GM19193 (cell line): Measurements from ENCODE around the gene CCDC167.

Experiments
- POLR2A ChIP-seq: IDR thresholded peaks from 4 replicates; pipeline ENCODE4 v1.6.1; 2011; ENCODE audit not compliant: insufficient read depth, insufficient read length; ENCODE audit errors: extremely low read depth

CCDC167 gene

DNA sequence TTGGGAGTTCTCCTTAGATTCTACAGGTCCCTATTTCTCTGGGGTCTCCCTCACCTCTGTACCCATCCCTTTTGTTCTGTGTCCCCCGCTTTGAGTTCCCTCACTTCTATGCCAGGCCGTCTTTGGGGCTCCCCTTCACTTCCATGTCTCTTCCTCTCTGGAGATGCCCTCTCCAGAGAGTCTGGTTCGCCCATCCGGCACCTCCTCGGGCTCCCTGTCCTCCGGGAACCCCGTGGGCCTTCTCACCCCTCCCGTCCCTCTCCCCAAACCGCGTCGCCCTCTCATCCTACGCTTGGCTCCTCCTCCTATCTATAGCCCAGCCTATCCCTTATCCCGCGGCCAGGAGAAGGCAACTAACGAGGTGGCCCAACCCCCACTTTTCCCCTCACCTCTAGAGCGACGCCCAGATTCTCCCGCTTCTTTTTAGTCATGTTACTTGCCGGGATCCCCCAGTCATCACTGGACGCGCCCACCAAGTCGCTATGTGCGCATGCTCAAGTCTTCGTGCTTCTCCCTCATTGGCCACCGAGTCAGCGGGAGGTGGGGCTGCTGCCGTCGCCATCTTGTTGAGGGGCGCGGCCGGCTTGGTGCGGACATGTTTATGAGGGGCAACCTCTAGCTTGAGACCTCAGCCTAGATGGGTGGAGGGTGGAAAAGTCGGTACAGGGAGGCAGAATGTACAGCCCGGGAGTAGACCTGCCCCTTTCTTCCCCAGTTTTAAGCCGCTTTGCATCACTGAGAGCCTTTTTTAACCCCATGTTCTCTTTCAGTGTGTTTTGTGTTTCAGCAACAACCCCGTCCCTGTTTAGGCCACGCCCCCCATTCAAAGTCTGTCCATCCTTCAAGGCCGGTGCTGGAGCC, at the start of gene CCDC167:
Gene CCDC167 (minus strand): TSS at position 461 of the 861 bp plus-strand sequence. CDS start 30 bp downstream, at position 431.
- peak; percentile 49 for TF ChIP-seq POLR2A

DNA sequence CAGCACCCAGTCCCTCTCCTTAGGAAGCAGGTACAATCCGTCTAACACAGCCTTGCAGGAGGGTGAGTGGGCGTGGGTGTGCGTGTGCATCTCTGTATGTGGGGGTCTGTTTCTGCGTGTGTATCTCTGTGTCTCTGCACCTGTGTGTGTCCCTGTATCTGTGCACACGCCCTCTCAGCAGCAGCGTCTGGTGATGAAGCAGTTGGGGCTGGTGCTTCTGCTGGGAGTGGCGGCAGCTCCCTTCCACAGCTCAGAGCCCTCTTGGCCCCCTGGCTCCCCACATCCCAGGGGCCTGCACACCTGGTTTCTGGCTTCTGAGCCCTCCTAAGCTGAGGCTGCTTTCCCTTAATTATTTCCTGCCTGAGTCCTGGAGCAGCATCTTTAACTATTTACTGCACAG, 49.5 kb upstream of the CCDC167 start:
- no peak for TF ChIP-seq POLR2A

DNA sequence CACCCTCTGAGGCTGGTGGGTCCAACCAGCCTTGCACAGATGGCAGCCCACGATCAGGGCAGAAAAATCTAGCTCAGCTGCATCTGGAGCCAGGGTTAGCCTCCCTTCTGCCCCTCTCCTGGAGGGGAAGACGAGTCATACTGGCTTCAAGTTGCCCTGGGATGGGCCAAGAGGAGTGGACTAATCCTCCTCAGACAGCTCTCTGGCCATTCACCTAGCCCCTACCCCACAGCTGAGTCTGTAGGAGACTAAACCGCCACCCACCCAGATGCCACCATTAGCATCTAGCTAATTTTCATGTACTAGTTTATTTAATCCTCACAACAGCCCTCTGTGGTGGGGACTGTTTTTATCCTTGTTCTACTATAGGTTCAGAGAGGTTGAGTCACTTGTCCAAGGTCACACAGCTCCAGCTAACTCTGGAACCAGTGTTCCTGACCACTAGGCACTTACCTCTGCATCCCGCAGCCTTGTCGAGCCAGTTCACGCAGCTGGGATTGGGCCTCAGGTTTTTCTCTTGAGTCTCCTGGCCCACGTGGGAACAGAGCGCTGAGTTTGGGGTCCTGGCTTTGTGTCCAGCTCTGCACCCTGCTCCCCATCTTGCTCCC, 48.5 kb upstream of the CCDC167 start:
- no peak for TF ChIP-seq POLR2A

DNA sequence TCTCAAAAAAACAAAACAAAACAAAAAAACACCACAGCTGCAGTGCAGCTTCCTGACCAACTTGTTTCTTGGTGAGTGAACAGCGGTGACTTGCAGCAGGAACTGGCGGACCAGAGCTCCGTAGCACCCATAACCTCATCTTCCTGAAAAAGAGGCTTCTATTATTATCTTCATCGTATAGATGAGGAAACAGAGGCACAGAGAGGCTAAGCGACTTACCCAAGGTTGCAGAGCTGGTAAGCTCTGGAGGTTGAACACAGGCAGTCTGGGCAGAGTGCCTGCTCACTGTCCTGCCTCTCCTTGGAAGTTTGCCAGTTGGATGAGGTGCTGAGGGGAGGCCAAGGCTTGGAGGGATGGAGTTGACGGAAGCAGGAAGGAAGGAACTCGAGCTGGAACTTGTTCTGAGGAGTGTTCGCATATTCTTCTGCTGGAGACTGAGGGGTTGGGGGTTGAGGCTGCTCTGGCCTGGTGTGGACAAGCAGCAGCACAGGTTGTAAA, 47.9 kb upstream of the CCDC167 start:
- no peak for TF ChIP-seq POLR2A

DNA sequence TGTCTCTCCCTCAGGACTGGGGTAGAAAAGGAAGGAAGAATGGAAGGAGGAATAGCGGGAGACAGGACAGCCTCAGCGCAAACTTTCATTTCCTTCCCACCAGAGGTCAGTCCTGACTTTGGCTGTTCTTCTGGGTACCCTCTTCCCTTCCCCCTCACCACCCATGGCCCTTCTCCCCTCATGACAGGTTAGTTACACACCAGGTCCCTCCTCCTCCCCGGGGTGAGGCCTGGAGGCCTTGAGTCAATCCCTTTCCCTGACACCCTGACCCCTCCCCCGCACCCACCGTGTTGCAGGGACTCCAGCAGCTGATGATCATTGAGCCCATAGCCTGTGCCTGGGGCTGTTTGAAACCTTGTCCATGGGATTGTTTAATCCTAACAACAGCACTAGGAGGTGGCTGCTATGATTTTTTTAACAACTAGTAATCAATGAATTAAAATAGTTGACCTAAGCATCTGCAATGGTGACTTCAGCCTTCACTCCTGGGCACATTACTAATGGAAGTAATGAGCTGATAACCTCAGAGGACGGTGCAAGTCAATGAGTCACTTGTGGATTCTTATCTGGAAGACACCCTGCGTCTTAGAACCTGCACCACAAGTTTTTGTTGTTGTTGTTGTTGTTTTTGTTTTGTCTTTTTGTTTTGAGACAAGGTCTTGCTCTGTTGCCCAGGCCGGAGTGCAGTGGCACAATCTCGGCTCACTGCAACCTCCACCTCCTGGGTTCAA, 46.6 kb upstream of the CCDC167 start:
- TF ChIP-seq POLR2A, result no peak

DNA sequence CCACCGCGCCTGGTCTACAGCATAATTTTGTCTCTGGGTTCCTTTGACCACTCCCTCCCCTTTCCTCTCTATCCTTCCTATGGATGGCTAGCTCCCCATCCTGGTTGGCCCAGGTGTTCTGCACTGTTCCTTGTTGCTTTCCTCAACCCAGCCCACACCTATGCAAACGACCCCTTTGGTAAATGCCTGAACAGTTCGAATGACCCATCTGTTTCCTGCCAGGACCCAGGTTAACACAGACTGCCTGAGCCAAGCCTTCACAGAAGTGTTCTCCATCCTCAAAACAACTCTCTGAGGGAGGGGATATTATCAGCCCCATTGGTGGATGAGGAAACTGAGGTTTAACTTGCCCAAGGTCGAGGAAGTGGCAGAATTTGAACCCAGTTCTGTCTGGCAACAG, 44.8 kb upstream of the CCDC167 start:
- no peak for TF ChIP-seq POLR2A

DNA sequence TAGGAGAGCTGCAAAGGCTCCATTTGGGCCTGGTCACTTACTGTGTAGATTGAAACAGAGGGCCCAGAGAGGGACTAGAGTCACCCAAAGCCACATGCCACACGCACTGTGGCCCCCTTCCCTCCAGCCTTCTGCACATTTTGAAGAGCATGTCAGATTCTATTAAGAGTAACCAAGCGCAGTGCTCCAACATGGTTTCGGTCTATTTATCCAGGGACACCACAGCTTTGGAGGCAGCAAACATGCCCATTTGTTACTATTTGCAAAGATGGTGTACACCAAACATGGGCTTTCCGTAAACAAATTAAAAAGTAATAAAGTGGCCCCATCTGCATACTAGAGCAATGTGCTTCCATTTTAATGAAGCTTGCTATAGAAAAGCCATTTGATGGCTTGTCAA, 43.7 kb upstream of the CCDC167 start:
- no peak for TF ChIP-seq POLR2A

DNA sequence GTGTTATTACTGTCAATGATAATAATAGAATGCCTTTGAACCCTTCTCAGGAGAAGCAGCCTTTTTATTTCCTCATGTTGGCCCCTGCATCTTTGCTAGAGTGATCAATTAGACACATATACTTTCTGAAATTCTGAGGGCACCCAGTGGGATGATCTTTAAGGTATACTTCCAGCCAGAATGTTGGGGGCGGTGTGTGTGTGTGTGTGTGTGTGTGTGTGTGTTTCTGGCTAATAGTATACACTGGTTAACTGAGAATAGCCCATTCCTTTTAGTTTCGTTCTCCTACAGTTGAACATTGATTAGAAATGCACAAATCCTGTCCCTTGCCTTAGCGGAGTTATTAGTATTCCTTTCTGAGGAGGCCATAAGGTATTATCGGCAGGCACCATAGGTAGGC, 41.7 kb upstream of the CCDC167 start:
- no peak for TF ChIP-seq POLR2A

DNA sequence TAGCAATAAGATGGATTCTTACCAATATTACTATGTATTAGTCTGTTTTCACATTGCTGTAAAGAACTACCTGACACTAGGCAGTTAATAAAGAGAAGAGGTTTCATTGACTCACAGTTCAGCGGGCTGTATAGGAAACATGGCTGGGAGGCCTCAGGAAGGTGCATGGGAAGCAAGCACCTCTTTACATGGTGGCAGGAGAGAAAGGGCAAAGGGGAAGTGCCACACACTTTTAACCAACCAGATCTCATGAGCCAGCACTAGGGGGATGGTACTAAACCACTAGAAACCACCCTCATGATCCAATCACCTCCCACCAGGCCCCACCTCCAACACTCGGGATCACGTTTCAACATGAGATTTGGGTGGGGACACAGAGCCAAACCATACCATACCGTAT, 40.7 kb upstream of the CCDC167 start:
- no peak for TF ChIP-seq POLR2A

DNA sequence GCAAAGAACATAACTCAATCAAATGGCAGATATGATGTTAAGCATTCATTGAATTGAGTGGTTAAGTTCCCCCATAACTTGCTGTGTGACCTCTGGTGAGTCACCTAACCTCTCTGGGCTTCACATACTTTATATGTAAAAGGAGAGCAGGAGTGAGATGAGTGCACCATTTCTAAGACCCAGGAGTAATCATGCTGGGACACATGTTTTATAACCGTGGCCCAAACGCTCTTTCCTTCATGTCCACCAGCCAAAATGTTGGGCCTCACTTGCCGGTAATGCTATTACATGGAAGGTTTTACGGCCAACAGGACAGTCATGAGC, 40.3 kb upstream of the CCDC167 start:
- TF ChIP-seq POLR2A, result no peak

DNA sequence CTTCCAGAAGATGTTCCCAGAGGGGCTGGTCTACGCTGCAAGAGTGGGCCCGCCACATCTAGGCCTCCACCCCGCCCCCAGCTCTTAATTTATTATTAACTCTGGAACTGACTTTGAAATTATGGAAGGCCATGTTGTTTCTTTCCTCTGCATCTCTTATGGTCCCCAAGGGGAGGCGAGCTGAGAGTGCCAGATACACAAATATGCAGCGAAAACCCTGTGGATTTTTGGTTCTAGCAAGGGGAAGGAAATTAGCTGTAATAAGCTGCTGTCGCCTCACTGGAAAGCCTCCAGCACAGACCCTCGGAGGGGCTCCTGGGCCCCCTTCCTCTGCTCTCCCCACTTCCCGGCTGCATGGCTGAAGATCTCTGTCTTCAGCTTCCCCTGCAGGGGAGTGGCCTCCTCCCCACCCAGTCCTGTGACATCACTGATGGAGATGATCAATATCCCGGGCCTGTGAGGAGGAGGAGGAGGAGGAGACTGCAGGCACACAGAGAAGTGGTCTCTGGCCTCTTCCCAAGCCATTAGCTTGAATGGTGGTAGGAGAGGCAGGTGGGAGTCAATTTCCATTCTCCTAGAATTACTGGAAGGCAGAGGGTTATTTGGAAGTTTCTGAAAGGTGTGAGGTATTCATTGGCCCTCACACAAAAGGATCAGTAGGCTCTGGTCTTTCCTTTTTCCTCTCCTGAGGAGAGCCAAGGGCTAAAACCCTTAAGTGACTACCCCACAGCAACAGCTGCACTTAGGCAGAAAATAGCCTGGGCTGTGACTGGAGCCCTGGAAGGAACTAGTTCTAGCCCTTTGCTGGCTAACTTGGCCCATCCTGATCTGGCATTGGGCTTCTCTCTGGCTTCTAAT, 39.7 kb upstream of the CCDC167 start:
- TF ChIP-seq POLR2A, result no peak

DNA sequence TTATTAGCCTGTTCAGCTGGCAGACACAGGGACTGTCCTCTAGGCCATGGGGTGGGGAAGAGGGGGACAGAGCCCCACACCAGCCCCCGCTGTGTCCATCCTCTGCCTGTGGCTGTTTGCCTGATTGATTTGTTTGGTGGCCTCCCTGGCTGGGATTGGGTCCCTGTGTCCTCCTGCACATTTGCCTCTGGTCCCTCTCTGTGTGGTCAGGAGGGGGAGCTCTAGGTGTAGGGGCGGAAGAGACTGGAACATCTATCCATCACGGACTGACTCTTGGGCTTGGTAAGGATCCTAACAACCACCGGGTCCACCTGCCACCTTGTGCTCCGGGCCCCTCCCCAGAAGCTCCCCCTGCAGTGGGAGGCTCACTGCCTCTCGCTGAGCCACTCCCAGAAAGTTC, 38.4 kb upstream of the CCDC167 start:
- TF ChIP-seq POLR2A, result no peak

DNA sequence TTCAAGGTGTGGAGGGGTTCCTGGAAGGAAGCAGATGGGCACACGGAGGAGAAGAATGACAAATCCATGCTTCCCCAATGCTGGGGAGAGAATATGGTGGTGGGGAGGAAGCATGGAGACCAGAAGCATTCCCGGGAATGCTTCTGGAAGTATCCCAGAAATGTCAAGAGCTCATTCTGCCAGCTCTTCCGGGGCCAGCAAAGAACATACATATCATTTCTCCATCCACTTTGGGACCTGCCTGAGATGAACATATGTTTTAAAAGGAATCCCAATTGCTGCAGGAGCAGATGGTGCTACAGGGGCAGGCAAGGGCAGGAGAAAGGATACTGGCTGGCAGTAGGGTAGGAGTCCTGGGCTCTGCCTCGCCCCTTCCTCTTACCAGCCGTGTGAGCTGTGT, 37.9 kb upstream of the CCDC167 start:
- no peak for TF ChIP-seq POLR2A

DNA sequence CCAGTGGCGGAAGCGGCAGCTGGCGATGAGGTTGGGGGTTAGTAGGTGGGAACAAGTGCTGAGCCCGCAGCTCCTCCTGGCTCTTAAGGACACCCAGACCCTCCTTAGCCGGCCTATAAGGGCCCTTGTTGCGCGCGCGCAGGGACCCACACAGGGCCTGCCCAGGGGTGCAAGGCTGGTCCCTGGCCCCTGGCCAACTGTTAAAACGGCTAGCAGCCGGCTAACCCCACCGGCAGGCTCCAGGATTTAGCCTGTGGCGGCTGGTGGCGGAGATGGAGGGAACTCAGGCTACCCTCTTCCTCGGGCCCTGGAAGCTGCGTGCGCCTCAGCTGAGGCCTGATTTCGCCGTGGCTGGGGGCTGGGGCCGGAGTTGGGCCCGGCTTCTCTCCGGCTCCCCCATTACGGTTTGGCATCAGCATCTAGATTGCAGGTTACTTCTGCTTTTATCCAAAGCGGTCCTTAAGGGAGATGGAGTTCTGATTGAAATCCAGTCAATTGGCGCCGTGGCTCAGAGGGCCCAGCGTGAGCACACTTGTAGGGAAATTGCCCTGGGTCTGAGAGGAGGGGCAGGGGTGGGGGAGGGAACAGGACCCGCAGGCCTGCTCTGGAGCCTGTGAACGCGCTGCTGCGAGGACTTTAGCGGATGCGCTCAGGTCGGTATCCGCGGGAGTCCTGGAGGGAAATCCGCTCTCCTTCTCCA, 36.9 kb upstream of the CCDC167 start:
- TF ChIP-seq POLR2A, result no peak
